Measurements from ENCODE around the gene ARRDC4.

- no peak for TF ChIP-seq YY1 (IDR thresholded peaks at IDR 0.05; ENCODE audit: insufficient read depth, insufficient read length)
- TF ChIP-seq SUZ12 (IDR thresholded peaks at IDR 0.05; ENCODE audit: extremely low read depth, insufficient read depth, insufficient read length), result no peak
- TF ChIP-seq ZNF274 (IDR thresholded peaks at IDR 0.05; ENCODE audit: low read depth, low read length), result no peak
Observed at GRCh38 chr15:98017150-98017964, 56.9 kb downstream of the ARRDC4 start.

Measured in NT2/D1 (cell line).